Ishikawa (cell line): ENCODE results near the gene CDHR4.

Experiments
- CEBPB ChIP-seq: IDR thresholded peaks from 2 replicates; pipeline ENCODE4 v1.6.1; 2012
- CREB1 ChIP-seq: IDR thresholded peaks from 2 replicates; pipeline ENCODE4 v1.6.1; 2012; ENCODE audit warnings: low read depth
- EGR1 ChIP-seq: IDR thresholded peaks from 2 replicates; pipeline ENCODE4 v1.6.1; 2012
- EP300 ChIP-seq: IDR thresholded peaks from 2 replicates; pipeline ENCODE4 v1.6.1; 2012; ENCODE audit warnings: borderline replicate concordance
- FOXM1 ChIP-seq: IDR thresholded peaks from 2 replicates; pipeline ENCODE4 v1.6.1; 2012; ENCODE audit warnings: low read depth, borderline replicate concordance
- MAX ChIP-seq: IDR thresholded peaks from 2 replicates; pipeline ENCODE4 v1.6.1; 2012
- NFIC ChIP-seq: IDR thresholded peaks from 2 replicates; pipeline ENCODE4 v1.6.1; 2012
- RAD21 ChIP-seq: IDR thresholded peaks from 2 replicates; pipeline ENCODE4 v1.6.1; 2012; ENCODE audit warnings: low read depth
- REST ChIP-seq: IDR thresholded peaks from 2 replicates; pipeline ENCODE4 v1.6.1; 2012; ENCODE audit warnings: low read depth, mild to moderate bottlenecking
- TAF1 ChIP-seq: IDR thresholded peaks from 2 replicates; pipeline ENCODE4 v1.6.1; 2012; ENCODE audit warnings: low read depth, mild to moderate bottlenecking
- TCF12 ChIP-seq: IDR thresholded peaks from 2 replicates; pipeline ENCODE4 v1.6.1; 2012; ENCODE audit warnings: low read depth
- TEAD4 ChIP-seq: IDR thresholded peaks from 2 replicates; pipeline ENCODE4 v1.6.1; 2012
- USF1 ChIP-seq: IDR thresholded peaks from 2 replicates; pipeline ENCODE4 v1.6.1; 2012
- YY1 ChIP-seq: IDR thresholded peaks from 2 replicates; pipeline ENCODE4 v1.6.1; 2012; ENCODE audit warnings: low read depth
- ZBTB7A ChIP-seq: IDR thresholded peaks from 2 replicates; pipeline ENCODE4 v1.6.1; 2012; ENCODE audit warnings: low read depth

CDHR4 gene

GRCh38 chr3:49805367-49805782, 5.7 kb upstream of the CDHR4 start:
- TF ChIP-seq YY1 (no peak), CEBPB (no peak), CREB1 (no peak), RAD21 (no peak), USF1 (no peak), MAX (no peak), ZBTB7A (no peak), EGR1 (no peak), TEAD4 (no peak), REST (no peak), TAF1 (no peak), EP300 (no peak), FOXM1 (no peak), TCF12 (no peak), NFIC (no peak)

- TF ChIP-seq TEAD4 (no peak), USF1 (no peak), FOXM1 (no peak), MAX (no peak), TAF1 (no peak), EP300 (no peak), CREB1 (no peak), REST (no peak), CEBPB (no peak), ZBTB7A (no peak), TCF12 (no peak), YY1 (no peak), NFIC (no peak), RAD21 (no peak), EGR1 (no peak)
Measured at GRCh38 chr3:49804141-49805041, 4.7 kb upstream of the CDHR4 start.

GRCh38 chr3:49803465-49804140, 3.9 kb upstream of the CDHR4 start:
- 0 out of 2 replicates have a peak, but pooled peaks have one; percentile 12 for TF ChIP-seq MAX
- no peak for TF ChIP-seq RAD21
- TF ChIP-seq TCF12 = no peak
- TF ChIP-seq TEAD4 = 0 out of 2 replicates have a peak, but pooled peaks have one; percentile 34

- TF ChIP-seq NFIC (no peak; the same call in 1 of the 2 replicates), MAX (peak; percentile 43), EP300 (no peak; the same call in 1 of the 2 replicates), RAD21 (peak; percentile 89), YY1 (0 out of 2 replicates have a peak, but pooled peaks have one; percentile 15), ZBTB7A (peak; percentile 76; the same call in 1 of the 2 replicates), TCF12 (no peak), REST (no peak)
Measured at GRCh38 chr3:49802719-49803464, 3.2 kb upstream of the CDHR4 start, which contains the start of gene INKA1. Gene INKA1, plus strand, starts transcription at chr3:49803261. Its CDS starts 132 bp downstream, at chr3:49803393.
